GM19328 (cell line): ENCODE measurements around the gene LPAR1.
"Not testable (repeated sequence)": the region's sequence is repeated elsewhere in the genome, so short reads cannot be mapped to it uniquely, and the experiment has no call there.

Experiments used
- ATAC-seq: cut with Tn5 transposase; IDR thresholded peaks from one replicate; pipeline ENCODE4 v1.9.1; 2021; ENCODE audit warnings: mild to moderate bottlenecking, moderate library complexity; ENCODE audit not compliant: unreplicated experiment

The LPAR1 gene

DNA sequence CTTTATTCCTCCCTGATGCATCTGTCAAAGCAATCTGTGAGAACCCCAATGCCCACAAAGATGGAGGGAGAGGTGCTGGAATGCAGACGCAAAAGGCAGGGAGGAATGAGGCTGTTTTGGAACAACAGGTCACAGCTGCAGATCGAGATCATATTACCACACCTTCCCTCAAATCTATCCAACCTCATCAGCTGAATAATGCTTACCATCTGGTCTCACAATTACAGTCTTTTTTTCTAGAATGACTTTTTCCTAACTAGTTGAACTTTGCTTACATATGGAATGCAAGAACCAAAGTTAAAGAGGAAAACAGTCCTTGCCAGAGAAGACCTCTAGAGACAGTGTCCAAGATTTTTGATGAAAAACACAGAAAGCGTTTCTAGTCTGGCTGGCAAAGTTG is 158.1 kb downstream of the LPAR1 start:
- ATAC-seq: no peak

DNA sequence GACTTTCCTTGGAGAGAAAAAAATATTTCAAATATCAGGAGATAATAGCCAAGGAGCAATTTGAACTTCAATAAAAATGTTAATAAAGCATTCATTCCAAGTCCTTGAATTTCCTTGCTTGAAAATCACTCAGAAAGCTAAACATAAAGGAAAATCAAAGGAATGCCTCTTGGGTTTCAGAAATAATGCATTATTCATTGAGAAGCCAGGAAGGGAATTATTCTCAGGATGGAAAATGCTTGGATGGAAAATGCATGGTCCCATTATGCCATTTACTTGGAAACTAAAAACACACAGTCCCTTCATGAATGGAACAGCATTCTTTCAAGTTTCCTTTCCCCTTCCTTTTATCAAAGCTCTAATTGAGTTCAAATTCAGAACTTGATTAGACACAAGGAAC is 160.9 kb downstream of the LPAR1 start:
- ATAC-seq: no peak

DNA sequence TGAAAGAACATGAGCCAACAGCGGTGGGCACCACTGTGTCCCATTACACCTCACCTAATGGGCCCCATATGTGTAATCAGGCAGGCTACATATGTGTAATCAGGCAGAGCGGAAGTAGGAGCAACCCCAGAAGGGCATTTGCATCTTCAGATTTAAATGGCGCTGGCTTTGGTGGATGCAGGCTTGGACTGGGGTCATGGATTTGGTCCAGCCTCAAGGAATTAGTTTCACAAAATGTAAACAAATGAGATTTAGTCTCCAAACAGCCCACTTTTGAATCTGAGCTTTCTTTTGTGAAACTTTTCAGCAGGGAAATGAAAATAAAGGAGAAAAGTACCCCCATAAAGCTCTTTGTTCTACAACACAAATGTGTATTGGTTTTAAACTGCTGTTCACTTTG is 161.3 kb downstream of the LPAR1 start:
- ATAC-seq: no peak

DNA sequence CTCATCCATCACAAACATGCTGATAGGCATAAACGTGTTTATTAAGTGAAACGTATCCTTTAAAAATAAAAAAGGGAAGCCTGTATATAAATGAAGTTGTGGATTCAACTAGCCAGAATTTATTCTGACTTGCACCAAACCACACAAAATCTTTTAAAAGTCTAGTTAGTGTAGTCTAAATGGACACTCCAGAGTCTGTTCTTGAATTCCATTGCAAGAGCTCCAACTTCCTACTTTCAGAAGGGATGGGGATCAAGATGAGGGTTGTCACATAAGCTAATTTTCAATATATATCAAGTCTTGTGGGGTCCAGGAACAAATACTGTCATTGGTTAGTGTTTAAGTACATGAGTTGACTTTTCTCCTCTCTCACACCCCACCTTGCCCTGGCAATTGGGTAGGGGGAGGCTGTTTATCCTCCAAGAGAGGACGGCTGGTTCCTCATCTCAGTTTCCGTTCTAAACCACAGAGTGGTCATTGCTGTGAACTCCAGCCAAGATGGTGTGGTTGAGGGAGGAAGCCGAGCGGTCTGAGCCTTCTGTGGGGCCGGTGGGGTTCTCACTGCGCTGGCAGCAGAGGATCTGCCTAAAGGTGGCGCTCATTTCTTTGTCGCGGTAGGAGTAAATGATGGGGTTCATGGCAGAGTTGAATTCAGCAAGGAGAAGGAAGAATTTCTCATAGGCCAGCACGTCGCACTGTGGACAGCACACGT is 163.2 kb downstream of the LPAR1 start:
- ATAC-seq: no peak

DNA sequence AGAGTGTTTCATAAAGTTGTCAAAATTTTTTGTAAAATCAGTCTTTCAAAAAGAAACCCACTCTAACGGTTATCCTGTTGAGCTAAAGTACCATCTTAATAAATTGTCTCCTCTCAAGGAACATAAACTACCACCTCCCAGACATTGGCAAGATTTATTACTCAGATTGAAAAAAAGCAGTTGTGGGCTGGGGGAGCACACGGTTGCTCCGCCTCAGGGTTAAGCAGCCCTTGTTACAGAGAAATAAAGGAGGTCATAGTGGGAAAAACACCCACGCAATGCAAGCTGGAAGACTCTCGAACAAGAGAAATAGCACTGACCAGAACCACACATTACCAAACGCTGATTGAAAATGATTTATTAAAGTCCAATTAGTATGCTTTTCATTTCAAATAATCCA is 165.3 kb downstream of the LPAR1 start:
- no peak for ATAC-seq

DNA sequence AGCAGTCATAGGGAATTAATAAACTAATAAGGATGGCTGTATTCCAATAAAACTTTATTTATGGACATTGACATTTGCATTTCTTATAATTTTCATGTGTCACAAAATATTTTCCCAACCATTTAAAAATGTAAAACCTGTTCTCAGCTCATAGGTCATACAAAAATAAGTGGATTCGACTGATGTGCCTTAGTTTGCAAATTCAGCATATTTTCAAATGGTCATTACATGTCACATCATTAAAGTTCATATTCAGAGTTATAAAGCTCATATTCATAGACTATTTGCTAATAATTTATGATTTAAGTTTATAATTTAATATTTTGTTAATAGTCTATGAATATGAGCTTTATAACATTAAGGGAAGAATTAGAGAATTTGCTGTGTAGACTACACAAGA is 166.5 kb downstream of the LPAR1 start:
- no peak for ATAC-seq

DNA sequence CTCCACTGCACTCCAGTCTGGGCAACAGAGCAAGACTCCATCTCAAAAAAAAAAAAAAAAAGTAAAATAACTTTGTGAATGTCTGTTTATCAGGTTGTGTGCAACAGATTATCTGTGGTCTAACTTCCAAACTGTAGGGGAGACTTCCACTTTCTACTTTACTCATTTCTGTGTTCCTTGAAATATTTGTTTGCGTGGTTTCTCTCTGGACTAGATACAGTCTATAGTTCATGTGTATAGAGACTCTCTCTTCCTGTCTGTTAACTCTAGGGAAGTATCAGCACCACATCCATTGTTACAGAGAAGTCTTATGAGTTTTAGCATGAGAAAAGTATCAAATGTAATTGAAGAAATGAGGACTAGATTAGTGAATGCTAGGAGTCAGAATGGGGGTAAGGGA is 168.3 kb downstream of the LPAR1 start:
- ATAC-seq: no peak

DNA sequence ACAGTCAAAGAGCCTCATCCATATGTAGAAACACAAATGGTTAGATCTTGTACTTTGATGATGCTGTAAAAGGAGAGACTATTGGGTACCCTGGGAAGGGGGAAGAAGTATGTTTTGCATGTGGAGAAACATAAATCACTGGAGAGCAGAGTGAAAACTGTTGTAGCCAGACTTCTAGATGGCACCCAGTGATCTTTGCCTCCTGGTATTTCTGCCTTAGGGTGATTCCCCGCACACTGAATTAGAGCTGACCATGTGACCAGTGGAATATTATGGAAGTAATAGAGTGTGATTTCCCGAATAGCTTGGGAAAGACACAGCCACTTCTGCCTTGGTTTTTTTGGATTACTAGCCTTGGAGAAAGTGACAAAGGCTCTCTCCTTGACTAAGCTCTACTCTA is 174.3 kb downstream of the LPAR1 start:
- ATAC-seq: no peak

DNA sequence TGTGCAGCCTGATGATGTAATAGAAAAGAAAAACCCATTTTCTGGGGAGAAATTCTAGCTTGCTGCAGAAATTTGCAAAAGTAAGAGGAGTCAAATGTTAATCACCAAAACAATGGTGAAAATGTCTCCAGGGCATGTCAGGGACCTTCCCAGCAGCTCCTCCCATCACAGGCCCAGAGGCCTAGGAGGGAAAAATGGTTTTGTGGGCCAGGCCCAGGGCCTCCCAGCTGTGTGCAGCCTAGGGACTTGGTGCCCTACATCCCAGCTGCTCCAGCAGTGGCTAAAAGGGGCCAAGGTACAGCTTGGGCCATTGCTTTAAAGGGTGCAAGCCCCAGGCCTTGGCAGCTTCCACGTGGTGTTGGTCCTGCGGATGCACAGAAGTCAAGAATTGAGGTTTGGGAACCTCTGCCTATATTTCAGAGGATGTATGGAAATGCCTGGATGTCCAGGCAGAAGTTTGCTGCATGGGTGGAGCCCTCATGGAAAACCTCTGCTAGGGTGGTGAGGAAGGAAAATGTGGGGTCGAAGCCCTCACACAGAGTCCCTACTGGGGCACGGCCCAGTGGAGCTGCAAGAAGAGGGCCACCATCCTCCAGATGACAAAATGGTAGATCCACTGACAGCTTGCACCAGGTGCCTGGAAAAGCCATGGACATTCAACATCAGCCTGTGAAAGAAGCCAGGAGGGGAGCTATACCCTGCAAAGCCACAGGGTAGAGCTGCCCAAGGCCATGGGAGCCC is 176.7 kb downstream of the LPAR1 start:
- not testable (repeated sequence) for ATAC-seq

DNA sequence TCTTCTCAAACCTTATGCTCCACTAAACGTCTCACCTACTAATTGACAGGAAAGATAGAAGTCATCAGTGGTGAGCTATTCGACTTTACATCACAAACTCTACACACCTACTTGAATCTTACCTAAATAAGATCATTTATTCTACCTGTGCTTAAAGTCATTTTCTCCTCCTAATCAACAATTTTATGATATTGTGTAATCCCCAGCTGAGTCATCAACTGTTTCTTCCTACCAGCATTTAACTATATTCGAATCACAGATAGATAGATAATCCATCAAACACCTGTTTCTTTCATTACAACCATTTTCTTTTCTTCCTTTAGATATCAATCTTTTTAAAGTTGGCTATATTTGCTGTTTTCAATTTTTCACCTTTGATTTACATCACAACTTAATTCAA is 181.5 kb downstream of the LPAR1 start:
- ATAC-seq: no peak

DNA sequence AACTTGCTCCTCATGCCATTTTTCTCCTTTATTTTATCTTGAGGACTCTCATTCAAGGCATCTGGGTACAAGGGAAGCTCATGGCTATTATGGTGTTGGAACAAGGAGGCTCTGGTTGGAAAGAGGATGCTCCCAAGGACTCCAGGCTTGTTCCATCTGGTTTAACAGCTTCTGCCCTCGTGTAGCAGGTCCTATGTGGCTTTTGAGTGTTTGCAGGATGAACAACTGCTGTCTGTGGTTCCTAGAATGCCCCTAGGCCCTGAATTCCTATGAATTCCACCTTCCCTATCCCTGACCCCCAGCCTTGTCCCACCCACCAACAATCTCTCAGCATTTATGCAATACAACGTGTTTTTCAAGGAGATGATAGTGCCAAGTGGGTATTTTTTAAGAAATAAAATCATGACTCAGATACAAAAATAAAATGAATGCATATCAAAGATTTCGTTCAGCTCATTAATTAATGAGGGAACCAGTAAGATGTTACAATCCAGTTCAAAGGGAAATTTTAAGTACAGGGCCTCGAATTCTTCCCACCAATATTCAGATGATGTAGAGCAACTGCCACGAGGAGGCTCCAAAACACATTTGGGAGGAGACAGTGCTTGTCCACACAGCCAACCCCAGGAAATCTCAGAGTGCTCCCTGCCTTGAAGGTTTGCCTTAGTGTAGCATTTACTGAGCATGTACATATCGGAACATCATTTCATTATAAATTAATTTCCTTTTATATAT is 187.7 kb downstream of the LPAR1 start:
- no peak for ATAC-seq

DNA sequence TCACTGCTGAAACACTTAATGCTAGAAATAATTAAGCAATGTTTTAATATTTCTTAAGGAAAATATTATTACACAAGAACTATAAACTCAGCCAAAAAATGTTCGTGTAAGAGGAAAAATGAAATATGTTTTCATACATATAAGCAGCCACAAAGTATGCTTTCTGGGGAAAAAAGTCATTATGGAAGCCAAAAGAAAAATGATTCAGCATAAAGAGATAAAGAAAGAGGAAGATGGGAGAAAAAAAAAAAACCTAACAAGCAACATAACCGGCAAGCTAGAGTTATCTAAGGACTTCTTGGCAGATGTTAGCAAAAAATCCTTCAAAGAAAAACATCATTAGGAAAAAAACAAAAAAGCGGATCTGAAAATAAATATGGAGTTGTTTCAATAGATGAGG is 190.6 kb downstream of the LPAR1 start:
- no peak for ATAC-seq

DNA sequence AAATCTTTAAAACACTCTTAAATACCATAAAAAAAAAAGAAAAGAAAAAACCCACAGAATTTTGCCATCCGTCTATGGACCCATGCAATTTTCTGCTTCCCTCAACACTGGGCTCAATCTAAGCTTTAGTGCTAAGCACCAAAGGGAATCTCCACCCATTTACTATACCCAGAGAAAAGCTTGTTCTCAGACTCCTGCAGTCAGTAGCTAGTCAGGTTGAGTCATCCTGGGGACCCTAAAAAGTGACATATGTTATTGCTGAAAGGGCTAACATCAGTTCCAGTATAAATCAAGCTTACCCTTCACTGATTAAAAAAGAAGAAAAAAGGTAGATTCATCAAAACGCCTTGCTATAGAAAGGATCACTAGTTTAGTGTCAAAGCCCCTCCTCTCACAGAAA is 192.1 kb downstream of the LPAR1 start:
- no peak for ATAC-seq

DNA sequence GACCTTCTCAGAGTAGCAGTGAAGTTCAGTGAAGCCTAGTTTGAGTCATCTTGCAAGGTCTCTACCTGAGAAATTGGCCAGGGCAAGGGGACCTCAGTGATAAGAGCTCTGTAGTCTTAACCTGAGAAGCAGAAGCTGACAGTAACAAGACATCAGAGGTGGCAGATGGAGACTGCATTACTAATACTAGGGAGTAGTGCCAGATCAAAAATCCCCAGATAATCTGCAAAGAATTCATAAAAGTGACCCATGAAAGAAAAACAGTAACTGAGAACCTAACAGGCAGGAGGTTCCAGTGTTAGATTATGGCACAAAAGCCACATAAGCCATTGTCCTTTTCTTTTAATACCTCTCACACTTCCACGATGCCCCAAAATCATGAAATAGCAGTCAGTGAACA is 194.1 kb downstream of the LPAR1 start:
- no peak for ATAC-seq

DNA sequence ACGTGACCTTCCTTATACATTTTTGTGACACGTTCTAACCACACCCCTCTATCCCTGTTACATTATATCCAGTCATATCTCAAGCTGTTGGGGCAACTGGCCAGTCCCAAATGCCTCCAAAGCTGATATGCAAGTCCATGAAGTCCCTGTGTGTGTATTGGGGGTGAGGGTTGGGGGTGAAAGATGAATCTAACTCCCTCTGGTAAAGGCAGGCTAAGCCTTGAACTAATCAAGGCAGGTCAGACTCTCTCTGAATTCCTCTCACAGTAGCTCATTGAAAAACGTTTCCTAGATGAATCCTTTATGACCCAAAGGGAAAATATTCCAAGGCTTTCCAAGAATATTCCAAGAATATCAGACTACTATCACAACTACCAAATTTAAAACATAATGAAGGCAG is 195.3 kb downstream of the LPAR1 start:
- ATAC-seq: no peak

DNA sequence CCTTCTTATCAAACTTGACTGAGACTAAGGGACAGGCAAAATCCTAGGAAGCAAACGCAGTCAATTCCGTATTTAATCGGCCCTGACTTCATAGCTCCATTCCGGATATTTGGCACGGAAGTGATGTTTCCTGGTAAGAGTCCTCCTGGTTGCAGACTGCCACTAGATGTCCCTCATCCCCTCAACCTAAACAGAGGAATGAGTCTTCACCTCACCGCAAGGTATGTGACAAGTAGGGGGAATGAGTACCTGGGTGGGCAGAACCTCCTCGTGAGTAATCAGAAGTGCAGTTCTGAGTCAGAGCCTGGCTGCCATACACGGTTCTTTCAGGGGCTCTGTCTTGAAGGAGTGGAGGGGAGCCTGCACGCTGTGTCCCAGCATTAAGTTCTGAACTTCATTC is 196.1 kb downstream of the LPAR1 start:
- ATAC-seq: no peak

DNA sequence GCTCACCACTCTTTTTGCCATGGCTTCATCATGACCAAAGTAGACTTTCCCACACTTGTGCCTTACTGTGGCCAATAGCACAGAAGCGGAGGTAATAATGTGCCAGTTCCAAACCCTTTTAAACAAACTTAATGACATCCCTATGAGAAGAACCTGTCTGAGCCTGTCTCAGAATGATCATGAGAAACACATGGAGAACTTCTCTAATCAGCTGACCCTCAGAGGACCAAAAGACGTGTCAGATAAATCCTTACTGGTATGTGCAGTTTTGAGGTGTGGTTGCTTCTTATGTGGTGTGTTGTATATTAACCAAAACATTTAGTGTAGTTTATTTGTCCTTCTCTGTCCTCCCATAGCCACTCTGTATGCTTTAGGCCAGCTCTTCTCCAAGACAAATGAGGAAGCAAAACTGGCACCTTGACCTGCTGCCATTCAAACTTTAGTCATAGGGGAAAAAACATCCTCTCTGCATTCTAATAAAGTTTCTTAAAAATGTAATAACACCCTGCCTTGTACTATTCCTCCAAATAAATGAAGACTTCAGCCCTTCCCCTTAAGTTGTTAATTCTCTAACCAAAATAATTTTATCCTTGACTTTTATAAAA is 200.8 kb downstream of the LPAR1 start:
- ATAC-seq: no peak

DNA sequence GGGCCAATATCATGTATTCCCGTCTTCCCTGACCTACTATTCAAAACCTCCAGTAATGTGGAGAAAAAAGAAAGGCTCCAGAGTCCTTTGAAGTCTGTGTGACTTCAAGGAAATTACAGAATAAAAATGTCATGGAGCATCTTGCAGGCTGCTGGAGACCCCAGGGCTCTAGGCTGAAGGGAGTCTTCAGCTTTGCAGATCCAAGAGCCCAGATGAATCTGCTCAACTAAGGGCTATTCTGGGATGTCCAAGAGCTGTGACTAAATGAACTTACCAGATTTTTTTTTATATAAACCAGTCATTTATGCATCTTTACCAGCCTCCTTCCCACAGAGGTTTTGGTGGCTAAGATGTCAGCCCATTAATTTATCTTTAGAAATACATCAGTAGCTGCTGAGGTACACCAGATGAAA is 202.4 kb downstream of the LPAR1 start:
- ATAC-seq: no peak

DNA sequence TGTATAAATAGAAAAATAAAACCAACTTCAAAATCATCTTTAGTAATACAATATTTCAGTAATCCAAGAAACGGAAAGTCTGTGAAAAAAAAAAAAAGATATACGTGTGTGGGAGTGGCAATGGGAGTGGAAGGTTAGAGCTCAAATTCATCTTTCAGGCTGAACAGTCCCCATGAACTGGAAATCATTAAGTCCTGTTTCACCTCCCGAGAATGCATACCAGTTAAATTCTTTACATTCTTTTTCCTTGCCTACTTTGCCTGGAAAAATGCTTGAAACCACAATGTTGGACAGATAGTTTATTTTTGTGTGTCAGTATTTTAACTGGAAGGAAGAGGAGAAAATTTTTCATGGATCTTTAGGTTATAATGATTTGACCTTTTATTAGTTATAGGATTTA is 202.9 kb downstream of the LPAR1 start:
- ATAC-seq: no peak

DNA sequence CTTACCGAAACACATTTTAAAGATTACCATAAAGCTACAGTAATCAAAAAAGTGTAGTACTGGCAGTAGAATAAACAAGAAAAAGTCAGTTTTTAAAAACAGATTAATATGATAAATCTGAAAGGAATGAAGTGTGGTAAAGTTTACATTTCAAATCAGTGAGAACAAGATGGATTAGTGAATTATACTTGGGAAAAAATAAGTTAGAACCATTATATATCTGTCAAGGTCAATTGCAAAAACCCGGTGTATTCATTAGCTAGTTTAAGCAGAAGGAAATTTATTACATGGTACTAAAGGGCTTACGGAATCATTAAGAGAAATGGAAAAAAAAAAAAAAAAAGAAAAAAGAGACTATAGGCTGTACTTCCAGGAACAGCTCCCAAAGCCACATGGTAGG is 205.3 kb downstream of the LPAR1 start:
- ATAC-seq: no peak

DNA sequence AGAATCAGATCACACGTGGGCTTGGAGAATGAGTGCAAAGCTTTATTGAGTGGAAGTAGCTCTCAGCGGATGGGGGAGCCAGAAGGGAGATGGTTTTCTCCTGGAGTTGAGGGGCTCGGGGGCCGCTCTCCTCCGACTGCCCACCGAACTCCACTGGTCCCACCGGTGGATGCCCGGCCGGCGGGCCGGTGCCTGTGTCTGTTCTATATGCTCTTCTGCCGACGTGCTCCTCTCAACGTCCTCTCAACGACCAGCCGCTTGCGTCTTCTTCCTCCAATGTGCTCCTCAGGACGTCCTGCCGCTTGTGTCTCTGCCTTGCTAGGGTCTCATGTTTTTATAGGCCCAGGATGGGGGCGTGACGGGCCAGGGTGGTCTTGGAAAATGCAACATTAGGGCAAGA is 207.8 kb downstream of the LPAR1 start:
- ATAC-seq: no peak

DNA sequence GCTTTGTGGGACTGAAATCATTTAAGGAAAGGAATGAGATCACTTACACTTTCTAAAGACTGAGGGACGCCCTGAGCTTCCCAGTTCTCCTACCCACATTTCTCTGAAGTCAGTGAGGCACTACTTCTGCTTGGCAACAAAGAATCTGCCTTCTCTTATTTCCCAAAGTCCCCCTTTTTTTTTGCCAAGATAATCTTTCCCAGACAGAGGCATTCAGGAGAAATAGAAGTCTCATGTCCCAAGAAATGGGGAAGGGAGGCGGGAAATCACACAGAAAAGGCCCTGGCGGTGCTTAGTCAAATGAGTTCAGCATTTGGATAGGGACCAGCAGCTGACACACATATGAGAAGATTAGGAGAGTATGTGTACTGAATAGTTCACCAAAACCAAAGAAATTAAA is 210.0 kb downstream of the LPAR1 start:
- no peak for ATAC-seq
